Stimulated activated CD4-positive, alpha-beta T cell treated with anti-CD3 and anti-CD28 coated beads, TNF-alpha, amount 100 ng/mL, for 4 hours (primary cell): ENCODE measurements around the gene HMX2.

Source experiments
- DNase-seq, 3 experiments: peaks; one replicate each; pipeline ENCODE4 v3.0.0-alpha.2; 2020; ENCODE audit warnings: low read depth in 3 of 3

The HMX2 gene

GRCh38 chr10:123191886-123192285 lies 44.0 kb downstream of the HMX2 start:
- DNase-seq: no peak

- no peak for DNase-seq
Measured at GRCh38 chr10:123194056-123194455, 46.1 kb downstream of the HMX2 start.
